ENCODE measurements around the gene RNASEL. TPM values are rescaled to one million over a fixed set of nuclear protein-coding genes. Genes with fewer than 3 reads are reported as not detected.

RNASEL gene
- total RNA-seq (1.3 and 1.9 TPM in 2 replicates), polyA plus RNA-seq (0.38 and 0.59 TPM in 2 replicates), polyA minus RNA-seq (1.2 and 1.3 TPM in 2 replicates), Bru-seq, nascent RNA (percentile 31 among the genes with signal in this experiment), BruChase-seq, experiment 1, labeled RNA remaining after a 6-hour chase (percentile 32 among the genes with signal in this experiment), BruChase-seq, experiment 2, labeled RNA remaining after a 2-hour chase (percentile 39 among the genes with signal in this experiment)
- 0.57 and 0.62 TPM in 2 replicates for polyA plus RNA-seq (2011; cell fraction: cytosol; rRNA removed)
- 1.6 and 1.8 TPM in 2 replicates for polyA plus RNA-seq (2011; cell fraction: nucleus; rRNA removed)
- 0.86 and 1.1 TPM in 2 replicates for polyA plus RNA-seq (2012)
- 1.1 TPM for polyA minus RNA-seq (2011; cell fraction: cytosol; rRNA and poly(A)+ RNA removed)
- 0.67 and 0.87 TPM in 2 replicates for polyA minus RNA-seq (2011; cell fraction: nucleus; rRNA and poly(A)+ RNA removed)
- long read RNA-seq, full-length matches to known transcripts, result 2 of 2 reads
- long read RNA-seq, partial matches to known transcripts, result 0 of 2 reads
- long read RNA-seq, other reads (novel, unspliced or antisense), result 0 of 2 reads

- no peaks in the 10 kb centered on the region for H3K9me1 ChIP-seq (replicated peaks; ENCODE audit: control insufficient read depth, extremely low read depth, insufficient read depth, low read length)
- H3K36me3 ChIP-seq (ENCODE audit: control insufficient read depth in 2 of 2, extremely low read depth in 1 of 2, insufficient read depth in 2 of 2, low read length in 2 of 2), result no peaks in the 10 kb centered on the region
- FAIRE-seq, result peak; percentile 87
- TSS peak; percentile 59 for BruUV-seq (replicated peaks)
- H3K4me2 ChIP-seq (ENCODE audit: insufficient read depth, low read length), result peak within 1 kb of the TSS; percentile 98
- ChIA-PET CTCF (interaction anchor here (1.9 to 4.3 kb wide), 5 partner anchors 10 to 196 kb away, joined by 5 to 15 read pairs (median 11); partner anchors contain the start of gene RGS16), POLR2A (no interaction called here)
- TF ChIP-seq EZH2 (IDR thresholded peaks at IDR 0.05; ENCODE audit: borderline replicate concordance, low read depth, low read length, severe bottlenecking) (no peak), FOS (IDR thresholded peaks at IDR 0.05; ENCODE audit: borderline replicate concordance, insufficient read depth, low read length) (peak; percentile 41)
- no peaks in the 10 kb centered on the region for H4K20me1 ChIP-seq (replicated peaks; ENCODE audit: control insufficient read depth, extremely low read depth, insufficient read depth, low read length)
- H3K9me3 ChIP-seq (replicated peaks; ENCODE audit: control insufficient read depth, insufficient read depth, low read length), result no peaks in the 10 kb centered on the region
- H3K9ac ChIP-seq (replicated peaks; ENCODE audit: extremely low read depth, insufficient read depth, low read length), result peak within 1 kb of the TSS; percentile 80
- H3K79me2 ChIP-seq (ENCODE audit: control insufficient read depth, insufficient read depth, low read length), result no peaks in the 10 kb centered on the region
- H2AFZ ChIP-seq (ENCODE audit: low read depth, low read length), result peak within 1 kb of the TSS; percentile 100
- dilution Hi-C loops (cut with MboI; ENCODE audit: extremely low pct_ligation_motif_present, low sequenced_read_pairs) (no loop called here), intact Hi-C loops (cut with micrococcal nuclease) (no loop called here)
- peaks cover 0 to 1% of the 10 kb centered on the region in 2 experiments for H3K27me3 ChIP-seq (ENCODE audit: control insufficient read depth in 2 of 2, insufficient read depth in 2 of 2, low read length in 2 of 2)
- peak within 1 kb of the TSS; percentile 53 to 99 (median 95) for H3K4me3 ChIP-seq (replicated peaks in 1 of 3; ENCODE audit: insufficient read depth in 1 of 3, low read depth in 1 of 3, low read length in 3 of 3)
- H3K27ac ChIP-seq (ENCODE audit: insufficient read depth, low read depth, low read length), result peak within 1 kb of the TSS; percentile 71
- DNase-seq (ENCODE audit: low read depth, low spot score), result peak; percentile 53
- peaks cover 9% of the 10 kb centered on the region for H3K4me1 ChIP-seq (ENCODE audit: control insufficient read depth, extremely low read depth, insufficient read depth, low read length)
These were observed at the start of gene RNASEL for GRCh38 chr1:182588500-182589396. Gene RNASEL (minus strand): TSS chr1:182589256. CDS start chr1:182586806, 2,450 bp downstream.

GRCh38 chr1:182637769-182638168, 48.7 kb upstream of the RNASEL start:
- ChIA-PET POLR2A (no interaction called here), CTCF (interaction anchor here (1.2 kb wide), 1 partner anchor 37 kb away, joined by 3 read pairs; no protein-coding TSS in a partner anchor)
- DNase-seq (ENCODE audit: low read depth, low spot score), result no peak
- Histone ChIP-seq H3K36me3 (ENCODE audit: control insufficient read depth in 2 of 2, extremely low read depth in 1 of 2, insufficient read depth in 2 of 2, low read length in 2 of 2) (no peaks in the 10 kb centered on the region), H3K4me2 (ENCODE audit: insufficient read depth, low read length) (no peak overlapping the region), H3K4me3 (replicated peaks in 1 of 3; ENCODE audit: insufficient read depth in 1 of 3, low read depth in 1 of 3, low read length in 3 of 3) (no peak overlapping the region), H3K27ac (ENCODE audit: insufficient read depth, low read depth, low read length) (no peak overlapping the region), H3K9me3 (replicated peaks; ENCODE audit: control insufficient read depth, insufficient read depth, low read length) (no peaks in the 10 kb centered on the region), H2AFZ (ENCODE audit: low read depth, low read length) (no peak overlapping the region), H3K4me1 (ENCODE audit: control insufficient read depth, extremely low read depth, insufficient read depth, low read length) (no peaks in the 10 kb centered on the region), H3K9me1 (replicated peaks; ENCODE audit: control insufficient read depth, extremely low read depth, insufficient read depth, low read length) (no peaks in the 10 kb centered on the region), H3K27me3 (ENCODE audit: control insufficient read depth in 2 of 2, insufficient read depth in 2 of 2, low read length in 2 of 2) (no peaks in the 10 kb centered on the region), H3K79me2 (ENCODE audit: control insufficient read depth, insufficient read depth, low read length) (no peaks in the 10 kb centered on the region), H3K9ac (replicated peaks; ENCODE audit: extremely low read depth, insufficient read depth, low read length) (no peak overlapping the region), H4K20me1 (replicated peaks; ENCODE audit: control insufficient read depth, extremely low read depth, insufficient read depth, low read length) (no peaks in the 10 kb centered on the region)
- TF ChIP-seq GATA2 (IDR thresholded peaks at IDR 0.05; ENCODE audit: insufficient read depth, insufficient read length, low read depth, low read length) (no peak), MYC (IDR thresholded peaks at IDR 0.05; ENCODE audit: low read depth, low read length) (no peak), FOS (IDR thresholded peaks at IDR 0.05; ENCODE audit: borderline replicate concordance, insufficient read depth, low read length) (no peak), POLR2AphosphoS5 (IDR thresholded peaks at IDR 0.05; ENCODE audit: insufficient read depth, low read depth, low read length) (no peak), JUN (IDR thresholded peaks at IDR 0.05; ENCODE audit: borderline replicate concordance, insufficient read depth, insufficient read length, low read depth) (no peak), CTCF (IDR thresholded peaks at IDR 0.05; ENCODE audit: extremely low read depth in 1 of 2, insufficient read depth in 1 of 2, low read depth in 1 of 2, low read length in 2 of 2) (no peak), MAX (IDR thresholded peaks at IDR 0.05; ENCODE audit: insufficient read depth, insufficient read length) (no peak), EZH2 (IDR thresholded peaks at IDR 0.05; ENCODE audit: borderline replicate concordance, low read depth, low read length, severe bottlenecking) (no peak), POLR2A (IDR thresholded peaks at IDR 0.05; ENCODE audit: low read depth, low read length) (no peak)
- dilution Hi-C loops (cut with MboI; ENCODE audit: extremely low pct_ligation_motif_present, low sequenced_read_pairs) (no loop called here), intact Hi-C loops (cut with micrococcal nuclease) (no loop called here)
- no TSS peak for BruUV-seq (replicated peaks)
- FAIRE-seq, result no peak
